Measurements from ENCODE around the gene AGAP1. TPM values are rescaled to one million over a fixed set of nuclear protein-coding genes. Genes with fewer than 3 reads are reported as not detected.

Gene AGAP1
- polyA plus RNA-seq, 2 of the 4 experiments (the other 2 are of a cell fraction): 20.2 to 21.9 TPM

- 94% methylated on average over 2 of the region's 2 CpGs for WGBS (ENCODE audit: missing lambda C conversion rate)
- ATAC-seq: no peak
- Histone ChIP-seq H3K4me1 (no peaks in the 10 kb centered on the region), H3K9me3 (peaks cover 11% of the 10 kb centered on the region; the same call in 2 of the 3 replicates), H3K4me3 (no peak overlapping the region), H3K4me2 (no peak overlapping the region), H3K27ac (no peak overlapping the region)
- TF ChIP-seq KDM5A (IDR thresholded peaks at IDR 0.05) (no peak), BCL3 (IDR thresholded peaks at IDR 0.05) (no peak), TFCP2L1 (CRISPR knock-in tag; IDR thresholded peaks at IDR 0.05) (no peak), RARB (CRISPR knock-in tag; IDR thresholded peaks at IDR 0.05) (no peak), ATOH8 (CRISPR knock-in tag; IDR thresholded peaks at IDR 0.05; ENCODE audit: low read depth) (no peak), EP300 (IDR thresholded peaks at IDR 0.05) (no peak), PHF8 (IDR thresholded peaks at IDR 0.05; ENCODE audit: borderline replicate concordance, low read depth) (no peak), HOXB13 (CRISPR knock-in tag; IDR thresholded peaks at IDR 0.05; ENCODE audit: low read depth) (no peak), TP53 (CRISPR knock-in tag; IDR thresholded peaks at IDR 0.05) (no peak), MAX (IDR thresholded peaks at IDR 0.05) (no peak), USF2 (IDR thresholded peaks at IDR 0.05) (no peak), CHD2 (IDR thresholded peaks at IDR 0.05; ENCODE audit: low read length, partially characterized antibody) (no peak), NPAS2 (CRISPR knock-in tag; IDR thresholded peaks at IDR 0.05; ENCODE audit: borderline replicate concordance) (no peak), FOXS1 (CRISPR knock-in tag; IDR thresholded peaks at IDR 0.05) (no peak)
- CTCF ChIA-PET: interaction anchor here (1.0 kb wide), 1 partner anchor 21 kb away, joined by 4 read pairs; no protein-coding TSS in a partner anchor
- FAIRE-seq: no peak
- POLR2A ChIA-PET: no interaction called here
- no peak for DNase-seq (ENCODE audit: low read depth in 1 of 2, low spot score in 1 of 2)
These were observed 374.8 kb downstream of the AGAP1 start for GRCh38 chr2:235868645-235869044.

GRCh38 chr2:235870515-235870914 is 376.7 kb downstream of the AGAP1 start:
- H3K27ac ChIP-seq: no peak overlapping the region
- no peaks in the 10 kb centered on the region for H3K4me1 ChIP-seq
- H3K4me2 ChIP-seq: no peak overlapping the region

More at GRCh38 chr2:235870515-235870914, 376.7 kb downstream of the AGAP1 start:
- CTCF ChIA-PET: interaction anchor here (0.5 to 0.7 kb wide), 2 partner anchors 22 to 1989 kb away, joined by 3 read pairs; no protein-coding TSS in a partner anchor
- TF ChIP-seq MAFK (IDR thresholded peaks at IDR 0.05; ENCODE audit: partially characterized antibody) (no peak), BHLHE40 (IDR thresholded peaks at IDR 0.05; ENCODE audit: low read depth, low read length) (no peak), KDM1A (IDR thresholded peaks at IDR 0.05; ENCODE audit: low read depth) (no peak), RFX5 (IDR thresholded peaks at IDR 0.05) (no peak), RAD21 (conservative IDR thresholded peaks at IDR 0.05 in 1 of 2, IDR thresholded peaks at IDR 0.05 in 1 of 2) (no peak), EP300 (IDR thresholded peaks at IDR 0.05) (no peak), E2F6 (IDR thresholded peaks at IDR 0.05; ENCODE audit: borderline replicate concordance, low read depth) (no peak), RCOR1 (IDR thresholded peaks at IDR 0.05; ENCODE audit: low read depth, low read length) (no peak), NR3C1 (IDR thresholded peaks at IDR 0.05) (no peak), POLR2AphosphoS2 (conservative IDR thresholded peaks at IDR 0.05; ENCODE audit: low read length) (no peak), POLR2A (IDR thresholded peaks at IDR 0.05; ENCODE audit: low read length) (no peak), CTCF (IDR thresholded peaks at IDR 0.05) (no peak), NPAS2 (CRISPR knock-in tag; IDR thresholded peaks at IDR 0.05; ENCODE audit: borderline replicate concordance) (no peak), FOSB (CRISPR knock-in tag; IDR thresholded peaks at IDR 0.05) (no peak), SMC3 (IDR thresholded peaks at IDR 0.05) (no peak)
- POLR2A ChIA-PET: no interaction called here
- H3K9me3 ChIP-seq: peaks cover 11% of the 10 kb centered on the region; the same call in 2 of the 3 replicates
- no peak for FAIRE-seq
- ATAC-seq: no peak
- no peak overlapping the region for H3K4me3 ChIP-seq
- 83% methylated on average over 1 of the region's 1 CpG for WGBS (ENCODE audit: missing lambda C conversion rate)
- no peak for DNase-seq (ENCODE audit: low read depth in 1 of 2, low spot score in 1 of 2)

All from A549 (cell line).